ENCODE data around the gene ICOSLG. TPM values are rescaled to one million over a fixed set of nuclear protein-coding genes. Genes with fewer than 3 reads are reported as not detected.

The ICOSLG gene
- total RNA-seq, 1 donor = not detected

GRCh38 chr21:44263221-44263760 lies 22.5 kb upstream of the ICOSLG start:
- Histone ChIP-seq H3K79me2 (ENCODE audit: insufficient read depth, low read length) (no peaks in the 10 kb centered on the region), H2AFZ (ENCODE audit: low read length) (no peak overlapping the region), H3K4me3 (ENCODE audit: insufficient read depth, low read length) (no peak overlapping the region), H4K20me1 (ENCODE audit: insufficient read depth, low read length) (no peaks in the 10 kb centered on the region), H3K36me3 (ENCODE audit: insufficient read depth, low read length) (no peaks in the 10 kb centered on the region), H3K27ac (ENCODE audit: low read depth, low read length) (no peak overlapping the region), H3K27me3 (ENCODE audit: insufficient read depth, low read length) (peaks cover 2% of the 10 kb centered on the region), H3K4me2 (ENCODE audit: insufficient read depth, low read length) (no peak overlapping the region), H3K4me1 (ENCODE audit: insufficient read depth, low read length) (no peaks in the 10 kb centered on the region), H3K9me3 (ENCODE audit: low read depth, low read length) (no peaks in the 10 kb centered on the region)
- TF ChIP-seq, protein P1, sequence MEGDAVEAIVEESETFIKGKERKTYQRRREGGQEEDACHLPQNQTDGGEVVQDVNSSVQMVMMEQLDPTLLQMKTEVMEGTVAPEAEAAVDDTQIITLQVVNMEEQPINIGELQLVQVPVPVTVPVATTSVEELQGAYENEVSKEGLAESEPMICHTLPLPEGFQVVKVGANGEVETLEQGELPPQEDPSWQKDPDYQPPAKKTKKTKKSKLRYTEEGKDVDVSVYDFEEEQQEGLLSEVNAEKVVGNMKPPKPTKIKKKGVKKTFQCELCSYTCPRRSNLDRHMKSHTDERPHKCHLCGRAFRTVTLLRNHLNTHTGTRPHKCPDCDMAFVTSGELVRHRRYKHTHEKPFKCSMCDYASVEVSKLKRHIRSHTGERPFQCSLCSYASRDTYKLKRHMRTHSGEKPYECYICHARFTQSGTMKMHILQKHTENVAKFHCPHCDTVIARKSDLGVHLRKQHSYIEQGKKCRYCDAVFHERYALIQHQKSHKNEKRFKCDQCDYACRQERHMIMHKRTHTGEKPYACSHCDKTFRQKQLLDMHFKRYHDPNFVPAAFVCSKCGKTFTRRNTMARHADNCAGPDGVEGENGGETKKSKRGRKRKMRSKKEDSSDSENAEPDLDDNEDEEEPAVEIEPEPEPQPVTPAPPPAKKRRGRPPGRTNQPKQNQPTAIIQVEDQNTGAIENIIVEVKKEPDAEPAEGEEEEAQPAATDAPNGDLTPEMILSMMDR (IDR thresholded peaks at IDR 0.05; ENCODE audit: extremely low read depth, low read depth, low read length) = no peak
- peak; percentile 50 for DNase-seq (ENCODE audit: insufficient read length, low spot score, missing footprints)

GRCh38 chr21:44262338-44263056 lies 21.8 kb upstream of the ICOSLG start:
- Histone ChIP-seq H4K20me1 (ENCODE audit: insufficient read depth, low read length) (no peaks in the 10 kb centered on the region), H3K79me2 (ENCODE audit: insufficient read depth, low read length) (no peaks in the 10 kb centered on the region), H3K27ac (ENCODE audit: low read depth, low read length) (no peak overlapping the region), H3K4me3 (ENCODE audit: insufficient read depth, low read length) (no peak overlapping the region), H3K36me3 (ENCODE audit: insufficient read depth, low read length) (no peaks in the 10 kb centered on the region), H3K4me2 (ENCODE audit: insufficient read depth, low read length) (no peak overlapping the region), H3K9me3 (ENCODE audit: low read depth, low read length) (no peaks in the 10 kb centered on the region), H2AFZ (ENCODE audit: low read length) (no peak overlapping the region), H3K4me1 (ENCODE audit: insufficient read depth, low read length) (no peaks in the 10 kb centered on the region), H3K27me3 (ENCODE audit: insufficient read depth, low read length) (peaks cover 2% of the 10 kb centered on the region)
- DNase-seq (ENCODE audit: insufficient read length, low spot score, missing footprints) = peak; percentile 67
- TF ChIP-seq, protein P1 (IDR thresholded peaks at IDR 0.05; ENCODE audit: extremely low read depth, low read depth, low read length) = no peak

- Histone ChIP-seq H3K4me1 (ENCODE audit: insufficient read depth, low read length) (no peaks in the 10 kb centered on the region), H3K9me3 (ENCODE audit: low read depth, low read length) (no peaks in the 10 kb centered on the region), H3K36me3 (ENCODE audit: insufficient read depth, low read length) (no peaks in the 10 kb centered on the region), H3K27me3 (ENCODE audit: insufficient read depth, low read length) (peaks cover 2% of the 10 kb centered on the region), H3K27ac (ENCODE audit: low read depth, low read length) (no peak within 1 kb of the TSS), H4K20me1 (ENCODE audit: insufficient read depth, low read length) (no peaks in the 10 kb centered on the region), H3K4me2 (ENCODE audit: insufficient read depth, low read length) (no peak within 1 kb of the TSS), H3K79me2 (ENCODE audit: insufficient read depth, low read length) (no peaks in the 10 kb centered on the region), H2AFZ (ENCODE audit: low read length) (no peak within 1 kb of the TSS), H3K4me3 (ENCODE audit: insufficient read depth, low read length) (no peak within 1 kb of the TSS)
- TF ChIP-seq, protein P1 (IDR thresholded peaks at IDR 0.05; ENCODE audit: extremely low read depth, low read depth, low read length) = no peak
- DNase-seq (ENCODE audit: insufficient read length, low spot score, missing footprints) = peak; percentile 53
Measured at GRCh38 chr21:44261675-44262295, 21.0 kb upstream of the ICOSLG start, which contains the start of gene DNMT3L. Gene DNMT3L (minus strand): TSS chr21:44261897. CDS start chr21:44261259, 638 bp downstream.
